Fibroblast of lung (primary cell): ENCODE results near the gene SYNDIG1. TPM values are rescaled to one million over a fixed set of nuclear protein-coding genes. Genes with fewer than 3 reads are reported as not detected.

ENCODE experiments used
- DNase-seq, 2 donors: peaks; one replicate each; pipeline versions ENCODE4 v3.0.0 to v3.0.0-alpha.2; 2010; ENCODE audit warnings: low read depth in 2 of 2
- H2AFZ ChIP-seq: 2 replicates; pipeline ENCODE4 v1.5.1; 2012; ENCODE audit warnings: low read length, control low read depth, inconsistent platforms
- H3K27ac ChIP-seq: 2 replicates; pipeline ENCODE4 v1.5.1; 2011; ENCODE audit warnings: low read length, control low read depth; ENCODE audit not compliant: insufficient read depth
- H3K27me3 ChIP-seq: 2 replicates; pipeline ENCODE4 v1.5.1; 2011; ENCODE audit warnings: mild to moderate bottlenecking, low read length; ENCODE audit not compliant: control insufficient read depth, insufficient read depth
- H3K36me3 ChIP-seq: 2 replicates; pipeline ENCODE4 v1.5.1; 2011; ENCODE audit warnings: low read length; ENCODE audit not compliant: control insufficient read depth, insufficient read depth
- H3K4me1 ChIP-seq: 2 replicates; pipeline ENCODE4 v1.5.1; 2011; ENCODE audit warnings: low read length; ENCODE audit not compliant: control insufficient read depth, insufficient read depth; ENCODE audit errors: extremely low read depth
- H3K4me2 ChIP-seq: 2 replicates; pipeline ENCODE4 v1.5.1; 2011; ENCODE audit warnings: low read length, control low read depth; ENCODE audit not compliant: insufficient read depth; ENCODE audit errors: extremely low read depth
- H3K4me3 ChIP-seq, 4 experiments: fragments of 200-600 bp in 1 of 4; sonication (generic) in 1 of 4; replicated peaks in 1 of 4; 2 replicates each; pipeline ENCODE4 v1.5.1; 2011 to 2016; ENCODE audit warnings: low read length in 4 of 4, low read depth in 3 of 4, mild to moderate bottlenecking in 3 of 4, control low read depth in 2 of 4, inconsistent platforms in 1 of 4, mixed read lengths in 1 of 4; ENCODE audit not compliant: insufficient read depth in 1 of 4; ENCODE audit errors: control extremely low read depth in 1 of 4
- H3K79me2 ChIP-seq: 2 replicates; pipeline ENCODE4 v1.5.1; 2012; ENCODE audit warnings: mild to moderate bottlenecking, low read length, inconsistent platforms; ENCODE audit not compliant: control insufficient read depth, insufficient read depth
- H3K9ac ChIP-seq: 2 replicates; pipeline ENCODE4 v1.5.1; 2011; ENCODE audit warnings: mild to moderate bottlenecking, low read length, control low read depth; ENCODE audit not compliant: insufficient read depth
- H3K9me3 ChIP-seq: 2 replicates; pipeline ENCODE4 v1.5.1; 2012; ENCODE audit warnings: low read depth, low read length; ENCODE audit not compliant: control insufficient read depth, insufficient read depth
- H4K20me1 ChIP-seq: 2 replicates; pipeline ENCODE4 v1.5.1; 2011; ENCODE audit warnings: low read length; ENCODE audit not compliant: control insufficient read depth, insufficient read depth; ENCODE audit errors: extremely low read depth
- CTCF ChIP-seq, 2 donors: IDR thresholded peaks in 1 of 2; conservative IDR thresholded peaks in 1 of 2; 1 replicate in 1 of 2; 2 replicates in 1 of 2; pipeline ENCODE4 v1.5.1; 2011 to 2012; ENCODE audit warnings: low read length in 2 of 2, control low read depth in 1 of 2, inconsistent platforms in 1 of 2, low read depth in 1 of 2, mild to moderate bottlenecking in 1 of 2
- EZH2 ChIP-seq: IDR thresholded peaks from 2 replicates; pipeline ENCODE4 v1.5.1; 2012; ENCODE audit warnings: low read length, control low read depth, mild to moderate bottlenecking; ENCODE audit errors: missing control alignments
- polyA plus RNA-seq, 2 donors: library from polyadenylated mRNA; depleted of rRNA in 1 of 2; stranded (reverse) in 1 of 2; unstranded in 1 of 2; fragments of >200 nt; gene quantifications; 2 replicates each; pipeline ENCODE4 v1.2.1, GENCODE V29; 2011 to 2012; ENCODE audit warnings: missing spikeins in 1 of 2
- total RNA-seq: library from RNA; depleted of rRNA; stranded (reverse); fragments of >200 nt; gene quantifications from 2 replicates; pipeline ENCODE4 v1.2.1, GENCODE V29; 2014

Gene SYNDIG1
- total and polyA plus RNA-seq, 2 donors (not counting 1 experiment from before 2014, with no cell fraction given): 0.02 to 0.17 TPM

- DNase-seq: no peak
- Histone ChIP-seq H3K79me2 (no peaks in the 10 kb centered on the region), H3K4me3 (no peak overlapping the region), H4K20me1 (no peaks in the 10 kb centered on the region), H3K4me2 (no peak overlapping the region), H3K4me1 (no peaks in the 10 kb centered on the region), H3K27ac (no peak overlapping the region), H2AFZ (no peak overlapping the region), H3K36me3 (no peaks in the 10 kb centered on the region), H3K9ac (no peak overlapping the region), H3K9me3 (no peaks in the 10 kb centered on the region), H3K27me3 (no peaks in the 10 kb centered on the region)
- TF ChIP-seq CTCF (conservative IDR thresholded peaks at IDR 0.05 in 1 of 2, IDR thresholded peaks at IDR 0.05 in 1 of 2; ENCODE audit: low read depth in 1 of 2, low read length in 2 of 2): no peak
- TF ChIP-seq EZH2: no peak
These were observed 106.4 kb downstream of the SYNDIG1 start for GRCh38 chr20:24575811-24576210.

GRCh38 chr20:24576447-24576846 is 107.0 kb downstream of the SYNDIG1 start:
- Histone ChIP-seq H2AFZ (no peak overlapping the region), H4K20me1 (no peaks in the 10 kb centered on the region), H3K9ac (no peak overlapping the region), H3K4me2 (no peak overlapping the region), H3K79me2 (no peaks in the 10 kb centered on the region), H3K4me3 (no peak overlapping the region), H3K9me3 (no peaks in the 10 kb centered on the region), H3K36me3 (no peaks in the 10 kb centered on the region), H3K27ac (no peak overlapping the region), H3K27me3 (no peaks in the 10 kb centered on the region), H3K4me1 (no peaks in the 10 kb centered on the region)
- no peak for DNase-seq
- TF ChIP-seq CTCF (conservative IDR thresholded peaks at IDR 0.05 in 1 of 2, IDR thresholded peaks at IDR 0.05 in 1 of 2; ENCODE audit: low read depth in 1 of 2, low read length in 2 of 2) (no peak), EZH2 (no peak)

GRCh38 chr20:24577271-24577909 is 108.0 kb downstream of the SYNDIG1 start:
- Histone ChIP-seq H3K9me3 (no peaks in the 10 kb centered on the region), H3K36me3 (no peaks in the 10 kb centered on the region), H3K79me2 (no peaks in the 10 kb centered on the region), H3K4me2 (no peak overlapping the region), H3K27me3 (no peaks in the 10 kb centered on the region), H3K4me3 (no peak overlapping the region), H4K20me1 (no peaks in the 10 kb centered on the region), H3K27ac (no peak overlapping the region), H3K4me1 (no peaks in the 10 kb centered on the region), H3K9ac (no peak overlapping the region), H2AFZ (no peak overlapping the region)
- no peak for DNase-seq
- TF ChIP-seq EZH2 (no peak), CTCF (conservative IDR thresholded peaks at IDR 0.05 in 1 of 2, IDR thresholded peaks at IDR 0.05 in 1 of 2; ENCODE audit: low read depth in 1 of 2, low read length in 2 of 2) (no peak)
